ENCODE results near the gene AP3S2. TPM values are rescaled to one million over a fixed set of nuclear protein-coding genes. Genes with fewer than 3 reads are reported as not detected.

Gene AP3S2
- total and polyA plus RNA-seq, 2 of the 8 experiments (the other 6 are each of a cell fraction or from before 2014, with no cell fraction given) = 19.2 to 45.4 TPM

- WGBS, 2 experiments (ENCODE audit: extremely low coverage in 1 of 2, insufficient coverage in 1 of 2, insufficient read length in 1 of 2, insufficient replicate concordance in 2 of 2, low coverage in 1 of 2, low lambda C conversion rate in 2 of 2, missing lambda C conversion rate in 1 of 2) = 89% methylated on average over 1 of the region's 2 CpGs; no CpG with 5 or more reads in 1 of the 2 experiments
- H4K20me1 ChIP-seq (replicated peaks in 1 of 2; ENCODE audit: control insufficient read depth in 1 of 2, insufficient read depth in 2 of 2, low read length in 2 of 2) = no peaks in the 10 kb centered on the region
- no peak overlapping the region for H3K4me3 ChIP-seq (ENCODE audit: extremely low read depth in 1 of 4, insufficient read depth in 2 of 4, low read depth in 3 of 4, low read length in 4 of 4)
- peaks cover 11% of the 10 kb centered on the region; the same call in 1 of the 2 replicates for H3K23me2 ChIP-seq (ENCODE audit: low read depth, low read length)
- no peak overlapping the region for H3K4me2 ChIP-seq (ENCODE audit: insufficient read depth in 1 of 2, low read depth in 2 of 2, low read length in 2 of 2)
- H2AK5ac ChIP-seq (ENCODE audit: low read depth, low read length) = no peak overlapping the region
- H3K9me3 ChIP-seq (ENCODE audit: insufficient read depth in 2 of 2, low read depth in 1 of 2, low read length in 1 of 2) = no peaks in the 10 kb centered on the region
- H2BK20ac ChIP-seq (ENCODE audit: low read length) = no peak overlapping the region
- no peaks in the 10 kb centered on the region for H3K79me1 ChIP-seq (ENCODE audit: low read depth, low read length)
- H2BK15ac ChIP-seq (ENCODE audit: low read length) = no peak overlapping the region
- peak overlapping the region; percentile 3; the same call in 1 of the 2 replicates for H4K8ac ChIP-seq (ENCODE audit: extremely low read depth, insufficient read depth, low read length)
- H3K14ac ChIP-seq (ENCODE audit: insufficient read length) = no peak overlapping the region
- no peak overlapping the region for H4K91ac ChIP-seq (replicated peaks; ENCODE audit: insufficient read length, low read length)
- ChIA-PET CTCF (ENCODE audit: partially characterized antibody) (interaction anchor here (1.0 to 5.6 kb wide), 3 partner anchors 10 to 179 kb away, joined by 4 to 27 read pairs (median 5); no protein-coding TSS in a partner anchor), POLR2A (ENCODE audit: partially characterized antibody) (interaction anchor here (0.6 to 2.4 kb wide), 2 partner anchors 15 to 28 kb away, joined by 3 to 10 read pairs; partner anchors contain the start of gene AP3S2)
- H3K56ac ChIP-seq (replicated peaks; ENCODE audit: insufficient read length, low read depth, low read length) = no peak overlapping the region
- no peak for DNase-seq (ENCODE audit: low read depth in 1 of 2, low spot score in 2 of 2)
- no peak overlapping the region for H4K5ac ChIP-seq (ENCODE audit: insufficient read length, low read depth, low read length)
- no peak overlapping the region for H2AFZ ChIP-seq (ENCODE audit: low read length)
- 0 out of 7 replicates have a peak, but pooled peaks cover 0 to 4% (median 2%) of the 10 kb centered on the region in 4 experiments for H3K27me3 ChIP-seq (replicated peaks in 1 of 4; ENCODE audit: control insufficient read depth in 3 of 4, extremely low read depth in 1 of 4, insufficient read depth in 3 of 4, low read length in 3 of 4)
- H3K79me2 ChIP-seq (ENCODE audit: control insufficient read depth in 1 of 2, insufficient read depth in 2 of 2, low read length in 2 of 2) = no peaks in the 10 kb centered on the region
- no peak overlapping the region for H3K4ac ChIP-seq (replicated peaks; ENCODE audit: insufficient read length, low read depth, low read length)
- H3K9ac ChIP-seq (replicated peaks in 1 of 4; ENCODE audit: extremely low read depth in 1 of 4, low read depth in 3 of 4, low read length in 3 of 4) = no peak overlapping the region
- no peak for FAIRE-seq
- H3K27ac ChIP-seq (ENCODE audit: low read depth, low read length) = no peak overlapping the region
- H3K23ac ChIP-seq (ENCODE audit: insufficient read length) = no peak overlapping the region
- H3K18ac ChIP-seq (ENCODE audit: extremely low read depth, low read length) = no peak overlapping the region
- H3K4me1 ChIP-seq (replicated peaks in 1 of 4; ENCODE audit: control insufficient read depth in 3 of 4, insufficient read depth in 4 of 4, low read length in 3 of 4) = peaks cover 3 to 9% (median 6%) of the 10 kb centered on the region in 4 experiments; a peak in 6 of 7 replicates
- H2BK120ac ChIP-seq (replicated peaks; ENCODE audit: low read depth, low read length) = no peak overlapping the region
- H3K36me3 ChIP-seq (ENCODE audit: control insufficient read depth in 2 of 4, insufficient read depth in 4 of 4, low read length in 3 of 4) = no peaks in the 10 kb centered on the region
- no peak overlapping the region for H2BK5ac ChIP-seq (ENCODE audit: low read depth, low read length)
- H2BK12ac ChIP-seq (ENCODE audit: low read depth, low read length) = no peak overlapping the region
- no peak for TF ChIP-seq RNF2 (IDR thresholded peaks at IDR 0.05; ENCODE audit: borderline replicate concordance, low read depth, low read length, missing control alignments, poor library complexity, severe bottlenecking)
- no peak for TF ChIP-seq CEBPB (IDR thresholded peaks at IDR 0.05; ENCODE audit: low read depth, low read length)
- TF ChIP-seq POU5F1 (IDR thresholded peaks at IDR 0.05; ENCODE audit: low read depth, low read length) = no peak
- no peak for TF ChIP-seq KDM5A (IDR thresholded peaks at IDR 0.05; ENCODE audit: low read length)
- TF ChIP-seq TAF1 (IDR thresholded peaks at IDR 0.05; ENCODE audit: low read depth, low read length) = no peak
- TF ChIP-seq RFX5 (IDR thresholded peaks at IDR 0.05; ENCODE audit: borderline replicate concordance, low read depth, low read length) = no peak
- no peak for TF ChIP-seq SUZ12 (IDR thresholded peaks at IDR 0.05; ENCODE audit: low read length)
- TF ChIP-seq SIN3A (conservative IDR thresholded peaks at IDR 0.05 in 1 of 2, IDR thresholded peaks at IDR 0.05 in 1 of 2; ENCODE audit: low read depth in 1 of 2, low read length in 2 of 2) = no peak
- TF ChIP-seq KDM4A (IDR thresholded peaks at IDR 0.05; ENCODE audit: low read depth, low read length, severe bottlenecking) = no peak
- no peak for TF ChIP-seq HDAC6 (IDR thresholded peaks at IDR 0.05; ENCODE audit: low read depth, low read length)
- no peak for TF ChIP-seq CBX8 (IDR thresholded peaks at IDR 0.05; ENCODE audit: borderline replicate concordance, low read depth, low read length)
Measured at GRCh38 chr15:89909611-89910010, 15.8 kb upstream of the AP3S2 start.
